PC-3 (cell line): ENCODE data around the gene ATG4C.

Experiments
- EZH2 ChIP-seq: fragments of 300-600 bp; sonication (generic); IDR thresholded peaks from one replicate; pipeline ENCODE4 v1.6.1; 2017; ENCODE audit warnings: antibody characterized with exemption, mild to moderate bottlenecking, low read length; ENCODE audit not compliant: unreplicated experiment
- EZH2phosphoT487 ChIP-seq: fragments of 300-600 bp; sonication (generic); IDR thresholded peaks from 2 replicates; pipeline ENCODE4 v1.6.1; 2018; ENCODE audit warnings: mild to moderate bottlenecking, antibody characterized with exemption, low read length, borderline replicate concordance
- TF ChIP-seq, protein P1 (sequence below): fragments of 300-600 bp; sonication (generic); conservative IDR thresholded peaks from 2 replicates; pipeline ENCODE4 v1.5.1; 2017; ENCODE audit warnings: antibody characterized with exemption, low read depth, mild to moderate bottlenecking, low read length

DNA sequence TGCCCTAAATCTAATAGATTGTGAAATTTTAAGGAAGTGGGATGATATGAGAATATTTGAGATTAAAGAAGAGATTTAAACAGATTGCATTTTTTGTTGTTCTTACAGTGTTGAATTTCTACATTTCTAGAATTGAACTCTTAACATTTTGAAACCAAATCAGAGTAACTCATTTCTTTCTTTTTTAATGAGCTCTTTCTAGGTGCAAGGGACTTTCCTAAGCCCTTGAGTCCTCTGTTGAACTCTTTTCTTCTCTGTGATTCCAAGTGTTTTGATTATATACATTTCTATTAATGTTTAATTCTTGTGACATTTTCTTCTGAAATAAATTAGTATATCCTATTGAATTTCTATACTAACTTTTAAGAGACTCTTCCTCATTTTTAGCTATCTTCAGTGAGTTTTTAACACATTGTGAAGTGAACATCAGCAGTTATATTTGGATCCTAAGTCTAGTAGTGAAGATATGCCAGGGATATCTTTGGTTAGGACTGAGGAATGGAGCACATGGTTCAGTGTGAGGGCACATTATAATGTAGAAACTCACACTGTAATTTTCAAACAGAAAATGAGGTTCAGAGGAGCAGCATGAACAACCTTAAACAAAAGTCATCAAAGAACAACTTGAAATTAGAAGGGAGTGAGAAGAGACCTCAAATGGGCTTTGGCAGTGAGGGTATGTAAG, 53.1 kb downstream of the ATG4C start:
- no peak for TF ChIP-seq EZH2phosphoT487
- TF ChIP-seq, protein P1, sequence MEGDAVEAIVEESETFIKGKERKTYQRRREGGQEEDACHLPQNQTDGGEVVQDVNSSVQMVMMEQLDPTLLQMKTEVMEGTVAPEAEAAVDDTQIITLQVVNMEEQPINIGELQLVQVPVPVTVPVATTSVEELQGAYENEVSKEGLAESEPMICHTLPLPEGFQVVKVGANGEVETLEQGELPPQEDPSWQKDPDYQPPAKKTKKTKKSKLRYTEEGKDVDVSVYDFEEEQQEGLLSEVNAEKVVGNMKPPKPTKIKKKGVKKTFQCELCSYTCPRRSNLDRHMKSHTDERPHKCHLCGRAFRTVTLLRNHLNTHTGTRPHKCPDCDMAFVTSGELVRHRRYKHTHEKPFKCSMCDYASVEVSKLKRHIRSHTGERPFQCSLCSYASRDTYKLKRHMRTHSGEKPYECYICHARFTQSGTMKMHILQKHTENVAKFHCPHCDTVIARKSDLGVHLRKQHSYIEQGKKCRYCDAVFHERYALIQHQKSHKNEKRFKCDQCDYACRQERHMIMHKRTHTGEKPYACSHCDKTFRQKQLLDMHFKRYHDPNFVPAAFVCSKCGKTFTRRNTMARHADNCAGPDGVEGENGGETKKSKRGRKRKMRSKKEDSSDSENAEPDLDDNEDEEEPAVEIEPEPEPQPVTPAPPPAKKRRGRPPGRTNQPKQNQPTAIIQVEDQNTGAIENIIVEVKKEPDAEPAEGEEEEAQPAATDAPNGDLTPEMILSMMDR, result no peak
- TF ChIP-seq EZH2, result no peak
